AG10803 (cell line): ENCODE measurements around the gene TCF21.
"Not testable (repeated sequence)": the region's sequence is repeated elsewhere in the genome, so short reads cannot be mapped to it uniquely, and the experiment has no call there.

Experiments
- DNase-seq: peaks from one replicate; pipeline ENCODE4 v3.0.0; 2010; ENCODE audit warnings: low read depth
- H3K4me3 ChIP-seq: 2 replicates; pipeline ENCODE4 v1.5.1; 2011; ENCODE audit warnings: mild to moderate bottlenecking, low read length, control low read depth
- TF ChIP-seq, protein P1 (sequence below): conservative IDR thresholded peaks from 2 replicates; pipeline ENCODE4 v1.5.1; 2011; ENCODE audit warnings: mild to moderate bottlenecking, low read length, control low read depth, inconsistent platforms

TCF21 gene

GRCh38 chr6:133923938-133924593, 35.2 kb downstream of the TCF21 start:
- TF ChIP-seq, protein P1, sequence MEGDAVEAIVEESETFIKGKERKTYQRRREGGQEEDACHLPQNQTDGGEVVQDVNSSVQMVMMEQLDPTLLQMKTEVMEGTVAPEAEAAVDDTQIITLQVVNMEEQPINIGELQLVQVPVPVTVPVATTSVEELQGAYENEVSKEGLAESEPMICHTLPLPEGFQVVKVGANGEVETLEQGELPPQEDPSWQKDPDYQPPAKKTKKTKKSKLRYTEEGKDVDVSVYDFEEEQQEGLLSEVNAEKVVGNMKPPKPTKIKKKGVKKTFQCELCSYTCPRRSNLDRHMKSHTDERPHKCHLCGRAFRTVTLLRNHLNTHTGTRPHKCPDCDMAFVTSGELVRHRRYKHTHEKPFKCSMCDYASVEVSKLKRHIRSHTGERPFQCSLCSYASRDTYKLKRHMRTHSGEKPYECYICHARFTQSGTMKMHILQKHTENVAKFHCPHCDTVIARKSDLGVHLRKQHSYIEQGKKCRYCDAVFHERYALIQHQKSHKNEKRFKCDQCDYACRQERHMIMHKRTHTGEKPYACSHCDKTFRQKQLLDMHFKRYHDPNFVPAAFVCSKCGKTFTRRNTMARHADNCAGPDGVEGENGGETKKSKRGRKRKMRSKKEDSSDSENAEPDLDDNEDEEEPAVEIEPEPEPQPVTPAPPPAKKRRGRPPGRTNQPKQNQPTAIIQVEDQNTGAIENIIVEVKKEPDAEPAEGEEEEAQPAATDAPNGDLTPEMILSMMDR, result peak; percentile 94
- peak; percentile 78 for DNase-seq
- no peak overlapping the region for H3K4me3 ChIP-seq

DNA sequence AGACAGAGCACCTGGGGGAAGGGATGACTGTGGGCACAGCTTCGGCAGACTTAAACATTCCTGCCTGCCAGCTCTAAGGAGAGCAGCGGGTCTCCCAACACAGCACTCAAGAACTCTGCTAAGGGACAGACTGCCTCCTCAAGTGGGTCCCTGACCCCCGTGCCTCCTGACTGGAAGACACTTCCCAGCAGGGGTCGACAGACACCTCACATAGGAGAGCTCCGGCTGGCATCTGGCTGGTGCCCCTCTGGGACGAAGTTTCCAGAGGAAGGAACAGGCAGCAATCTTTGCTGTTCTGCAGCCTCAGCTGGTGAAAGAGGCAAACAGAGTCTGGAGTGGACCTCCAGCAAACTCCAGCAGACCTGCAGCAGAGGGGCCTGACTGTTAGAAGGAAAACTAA, 42.3 kb downstream of the TCF21 start:
- H3K4me3 ChIP-seq, DNase-seq: not testable (repeated sequence)

DNA sequence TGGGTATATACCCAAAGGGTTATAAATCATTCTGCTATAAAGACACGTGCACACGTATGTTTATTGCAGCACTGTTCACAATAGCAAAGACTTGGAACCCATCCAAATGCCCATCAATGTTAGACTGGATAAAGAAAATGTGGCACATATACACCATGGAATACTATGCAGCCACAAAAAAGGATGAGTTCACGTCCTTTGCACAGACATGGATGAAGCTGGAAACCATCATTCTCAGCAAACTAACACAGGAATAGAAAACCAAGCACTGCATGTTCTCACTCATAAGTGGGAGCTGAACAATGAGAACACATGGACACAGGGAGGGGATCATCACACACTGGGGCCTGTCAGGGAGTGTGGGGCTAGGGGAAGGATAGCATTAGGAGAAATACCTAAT, 47.4 kb downstream of the TCF21 start:
- not testable (repeated sequence) for DNase-seq, H3K4me3 ChIP-seq

DNA sequence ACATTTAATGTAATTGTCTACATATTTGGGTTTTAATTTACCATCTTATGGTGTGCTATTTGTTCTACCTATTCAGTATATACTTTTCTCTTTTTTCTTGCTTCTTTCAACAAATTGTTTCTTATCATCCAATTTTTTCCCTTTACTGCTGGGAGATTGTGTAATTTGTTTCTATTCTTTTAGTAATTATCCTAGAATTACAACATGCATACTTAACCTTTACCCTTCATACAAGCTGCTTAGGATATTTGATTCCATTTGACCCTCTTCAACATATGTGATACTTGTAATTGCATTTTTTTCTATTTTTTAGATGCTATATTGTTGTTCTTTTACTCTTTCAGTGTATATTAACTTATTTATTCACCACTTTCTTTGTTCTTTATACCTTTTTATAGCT, 49.0 kb downstream of the TCF21 start:
- no peak for DNase-seq
- TF ChIP-seq, protein P1, result no peak
- no peak overlapping the region for H3K4me3 ChIP-seq

- TF ChIP-seq, protein P1, result no peak
- no peak for DNase-seq
- no peak overlapping the region for H3K4me3 ChIP-seq
These were observed 49.6 kb downstream of the TCF21 start for GRCh38 chr6:133938533-133938932.

DNA sequence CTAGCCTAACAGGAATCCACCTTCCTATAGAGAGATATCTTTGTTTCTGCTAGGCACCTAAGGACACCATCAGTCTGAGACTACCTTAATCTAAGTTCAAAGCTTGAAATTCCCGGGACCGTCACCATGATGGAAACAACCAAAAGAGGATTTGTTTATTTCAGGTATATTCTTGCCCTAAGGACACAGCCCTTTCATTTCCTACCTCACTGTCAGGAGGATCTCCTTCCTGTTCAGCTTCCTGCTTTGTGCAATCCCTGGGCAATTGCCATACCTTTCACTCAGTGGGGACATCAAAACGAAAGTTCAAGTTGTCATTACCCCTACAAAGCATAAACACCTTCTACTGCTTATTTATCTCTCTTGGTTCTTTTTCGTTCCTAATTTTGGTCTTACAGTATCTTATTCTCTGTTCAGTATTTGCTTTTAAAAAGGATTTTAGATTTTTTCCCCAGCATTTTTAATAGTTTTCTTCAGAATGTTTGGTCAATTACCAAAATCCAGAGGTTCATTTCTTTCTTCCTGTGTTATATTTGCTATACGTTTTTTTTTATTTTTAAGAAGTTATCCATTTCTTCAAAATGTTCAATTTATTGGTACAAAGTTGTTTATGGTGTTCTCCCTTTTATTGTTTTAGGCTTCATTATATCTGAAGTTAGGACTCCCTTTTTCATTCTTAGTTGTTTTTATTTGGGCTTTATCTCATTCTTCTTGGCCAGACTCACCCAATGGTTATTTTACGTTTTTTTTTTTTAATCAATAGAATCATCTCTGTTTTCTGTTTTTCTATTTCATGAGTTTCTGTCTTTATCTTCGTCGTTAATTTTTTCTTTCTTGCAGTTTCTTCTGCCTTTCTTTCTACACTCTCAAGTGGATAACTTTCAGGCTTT, 51.1 kb downstream of the TCF21 start:
- TF ChIP-seq, protein P1, result no peak
- DNase-seq, result no peak
- no peak overlapping the region for H3K4me3 ChIP-seq
